Keratinocyte (primary cell): ENCODE data around the gene LHFPL6. TPM values are rescaled to one million over a fixed set of nuclear protein-coding genes. Genes with fewer than 3 reads are reported as not detected.

Source experiments
- DNase-seq: peaks from one replicate; pipeline ENCODE4 v3.0.0-alpha.2; 2011; ENCODE audit warnings: low read depth, missing footprints, low spot score
- FAIRE-seq: peaks from 2 replicates; lab custom pipeline; 2011; peaks lifted over from hg19 to GRCh38; lab: Jason Lieb, UNC
- H2AFZ ChIP-seq: 2 replicates; pipeline ENCODE4 v1.6.0; 2012; ENCODE audit warnings: low read length, control low read depth, inconsistent platforms; ENCODE audit not compliant: control insufficient read depth
- H3K27ac ChIP-seq: 2 replicates; pipeline ENCODE4 v1.5.1; 2011; ENCODE audit warnings: low read length; ENCODE audit not compliant: control insufficient read depth, insufficient read depth
- H3K27me3 ChIP-seq: 3 replicates; pipeline ENCODE4 v1.6.0; 2011; ENCODE audit warnings: low read length; ENCODE audit not compliant: control insufficient read depth, insufficient read depth; ENCODE audit errors: extremely low read depth
- H3K36me3 ChIP-seq, 2 experiments: 2 replicates in 1 of 2; 3 replicates in 1 of 2; pipeline ENCODE4 v1.5.1; 2011; ENCODE audit warnings: low read length in 2 of 2, mild to moderate bottlenecking in 1 of 2; ENCODE audit not compliant: control insufficient read depth in 2 of 2, insufficient read depth in 2 of 2; ENCODE audit errors: extremely low read depth in 1 of 2
- H3K4me1 ChIP-seq: 3 replicates; pipeline ENCODE4 v1.5.1; 2011; ENCODE audit warnings: low read length; ENCODE audit not compliant: control insufficient read depth, insufficient read depth; ENCODE audit errors: extremely low read depth
- H3K4me2 ChIP-seq: 3 replicates; pipeline ENCODE4 v1.6.0; 2011; ENCODE audit warnings: low read depth, low read length; ENCODE audit not compliant: control insufficient read depth, insufficient read depth; ENCODE audit errors: extremely low read depth
- H3K4me3 ChIP-seq, 3 experiments: fragments of 200-600 bp in 1 of 3; sonication (generic) in 1 of 3; 2 replicates in 2 of 3; 3 replicates in 1 of 3; pipeline ENCODE4 v1.5.1; 2011 to 2016; ENCODE audit warnings: low read length in 3 of 3, mild to moderate bottlenecking in 3 of 3, control low read depth in 2 of 3, inconsistent platforms in 1 of 3, low read depth in 1 of 3, mixed read lengths in 1 of 3, mixed run types in 1 of 3, moderate library complexity in 1 of 3; ENCODE audit not compliant: control insufficient read depth in 2 of 3, insufficient read depth in 2 of 3; ENCODE audit errors: extremely low read depth in 1 of 3
- H3K79me2 ChIP-seq: 2 replicates; pipeline ENCODE4 v1.6.0; 2012; ENCODE audit warnings: low read length; ENCODE audit not compliant: control insufficient read depth, insufficient read depth
- H3K9ac ChIP-seq: 3 replicates; pipeline ENCODE4 v1.6.0; 2011; ENCODE audit warnings: low read length; ENCODE audit not compliant: control insufficient read depth, insufficient read depth; ENCODE audit errors: extremely low read depth
- H3K9me1 ChIP-seq: 3 replicates; pipeline ENCODE4 v1.6.0; 2011; ENCODE audit warnings: low read length; ENCODE audit not compliant: control insufficient read depth, insufficient read depth; ENCODE audit errors: extremely low read depth
- H3K9me3 ChIP-seq: 2 replicates; pipeline ENCODE4 v1.5.1; 2012; ENCODE audit warnings: low read depth, low read length; ENCODE audit not compliant: control insufficient read depth
- H4K20me1 ChIP-seq: 3 replicates; pipeline ENCODE4 v1.6.0; 2011; ENCODE audit warnings: low read length; ENCODE audit not compliant: control insufficient read depth, insufficient read depth; ENCODE audit errors: extremely low read depth
- CTCF ChIP-seq, 3 experiments: IDR thresholded peaks in 1 of 3; conservative IDR thresholded peaks in 1 of 3; optimal IDR thresholded peaks in 1 of 3; 2 replicates in 2 of 3; 3 replicates in 1 of 3; pipeline versions ENCODE3 to v1.5.1; 2011; ENCODE audit warnings: low read length in 3 of 3, mild to moderate bottlenecking in 3 of 3, moderate library complexity in 2 of 3, control low read depth in 1 of 3, inconsistent platforms in 1 of 3; ENCODE audit not compliant: insufficient read depth in 2 of 3; ENCODE audit errors: extremely low read depth in 1 of 3
- EZH2 ChIP-seq: IDR thresholded peaks from one replicate; pipeline ENCODE4 v1.6.1; 2012; ENCODE audit warnings: inconsistent platforms, mild to moderate bottlenecking, low read length, moderate library complexity
- dilution Hi-C: fragments of 300-500 bp; cut with MboI; formaldehyde crosslinking; loops from one replicate; pipeline ENCODE4 v1.7.0; 2020; ENCODE audit warnings: low sequenced_read_pairs; ENCODE audit not compliant: extremely low pct_ligation_motif_present
- polyA plus RNA-seq, 5 experiments: library from polyadenylated mRNA; depleted of rRNA in 3 of 5; stranded (reverse) in 3 of 5; stranded (forward) in 1 of 5; unstranded in 1 of 5; fragments of >200 nt; gene quantifications; 1 replicate in 1 of 5; 2 replicates in 3 of 5; 3 replicates in 1 of 5; pipeline versions ENCODE4 v1.2.1 to v1.2.3, GENCODE V29; 2011 to 2012; ENCODE audit warnings: missing spikeins in 2 of 5, low read depth in 1 of 5, low replicate concordance in 1 of 5

LHFPL6 gene
- polyA plus RNA-seq, 1 donor (not counting 4 experiments of a cell fraction or from before 2014, with no cell fraction given) = 15.8 TPM

GRCh38 chr13:39444866-39445265 lies 158.1 kb downstream of the LHFPL6 start:
- Histone ChIP-seq H3K4me2 (no peak overlapping the region), H3K4me3 (no peak overlapping the region), H2AFZ (no peak overlapping the region), H3K27me3 (no peaks in the 10 kb centered on the region), H3K9me3 (no peaks in the 10 kb centered on the region), H3K27ac (no peak overlapping the region), H3K4me1 (no peaks in the 10 kb centered on the region), H3K36me3 (no peaks in the 10 kb centered on the region), H3K79me2 (no peaks in the 10 kb centered on the region), H3K9ac (no peak overlapping the region), H3K9me1 (no peaks in the 10 kb centered on the region), H4K20me1 (no peaks in the 10 kb centered on the region)
- DNase-seq (no peak), FAIRE-seq (no peak)
- dilution Hi-C loops = no loop called here
- no peak for TF ChIP-seq CTCF (optimal IDR thresholded peaks at IDR 0.05 in 1 of 3, IDR thresholded peaks at IDR 0.05 in 1 of 3, conservative IDR thresholded peaks at IDR 0.05 in 1 of 3; ENCODE audit: extremely low read depth in 1 of 3, insufficient read depth in 2 of 3, low read length in 3 of 3)
- no peak for TF ChIP-seq EZH2

GRCh38 chr13:39433651-39434050 lies 169.3 kb downstream of the LHFPL6 start:
- Histone ChIP-seq H3K27ac (no peak overlapping the region), H3K4me1 (no peaks in the 10 kb centered on the region), H3K79me2 (no peaks in the 10 kb centered on the region), H3K9me1 (no peaks in the 10 kb centered on the region), H3K4me3 (no peak overlapping the region), H4K20me1 (no peaks in the 10 kb centered on the region), H3K4me2 (no peak overlapping the region), H3K27me3 (no peaks in the 10 kb centered on the region), H3K36me3 (no peaks in the 10 kb centered on the region), H3K9me3 (no peaks in the 10 kb centered on the region), H3K9ac (no peak overlapping the region), H2AFZ (no peak overlapping the region)
- DNase-seq (no peak), FAIRE-seq (no peak)
- TF ChIP-seq CTCF (optimal IDR thresholded peaks at IDR 0.05 in 1 of 3, IDR thresholded peaks at IDR 0.05 in 1 of 3, conservative IDR thresholded peaks at IDR 0.05 in 1 of 3; ENCODE audit: extremely low read depth in 1 of 3, insufficient read depth in 2 of 3, low read length in 3 of 3) (no peak), EZH2 (no peak)
- dilution Hi-C loops = no loop called here
